22Rv1 (cell line): ENCODE results near the gene RAB11FIP3.
A peak's percentile ranks its signal among the peaks of the same experiment; 100 is the strongest.

Experiments used
- H3K27ac ChIP-seq: fragments of 450-650 bp; 2 replicates; pipeline ENCODE4 v1.5.1; 2017
- CTCF ChIP-seq: fragments of 450-650 bp; IDR thresholded peaks from 2 replicates; pipeline ENCODE4 v1.5.1; 2017; ENCODE audit warnings: mild to moderate bottlenecking
- ZFX ChIP-seq: fragments of 450-650 bp; IDR thresholded peaks from 2 replicates; pipeline ENCODE4 v1.6.1; 2017; ENCODE audit warnings: antibody characterized with exemption, borderline replicate concordance

The RAB11FIP3 gene

DNA sequence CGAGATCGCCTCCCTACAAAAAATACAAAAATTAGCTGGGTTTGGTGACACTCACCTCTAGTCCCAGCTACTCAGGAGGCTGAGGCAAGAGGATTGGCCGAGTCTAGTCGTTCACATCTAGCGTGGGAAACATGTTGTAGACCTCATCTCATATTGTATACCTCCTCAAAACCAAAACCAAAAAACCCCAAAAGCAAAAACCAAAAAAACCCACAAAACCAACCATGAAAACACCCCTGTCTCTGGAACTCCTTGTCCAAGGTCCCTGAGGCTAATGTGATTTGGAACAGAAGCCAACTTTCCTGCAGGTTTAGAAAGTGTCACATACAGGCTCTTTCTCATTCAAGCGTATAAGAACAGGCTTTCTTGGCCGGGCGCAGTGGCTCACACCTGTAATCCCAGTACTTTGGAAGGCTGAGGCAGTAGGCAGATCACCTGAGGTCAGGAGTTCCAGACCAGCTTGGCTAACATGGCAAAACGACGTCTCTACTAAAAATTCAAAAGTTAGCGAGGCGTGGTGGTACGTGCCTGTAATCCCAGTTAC is 29.0 kb downstream of the RAB11FIP3 start:
- no peak for TF ChIP-seq ZFX
- TF ChIP-seq CTCF = no peak
- H3K27ac ChIP-seq = peak overlapping the region; percentile 57

DNA sequence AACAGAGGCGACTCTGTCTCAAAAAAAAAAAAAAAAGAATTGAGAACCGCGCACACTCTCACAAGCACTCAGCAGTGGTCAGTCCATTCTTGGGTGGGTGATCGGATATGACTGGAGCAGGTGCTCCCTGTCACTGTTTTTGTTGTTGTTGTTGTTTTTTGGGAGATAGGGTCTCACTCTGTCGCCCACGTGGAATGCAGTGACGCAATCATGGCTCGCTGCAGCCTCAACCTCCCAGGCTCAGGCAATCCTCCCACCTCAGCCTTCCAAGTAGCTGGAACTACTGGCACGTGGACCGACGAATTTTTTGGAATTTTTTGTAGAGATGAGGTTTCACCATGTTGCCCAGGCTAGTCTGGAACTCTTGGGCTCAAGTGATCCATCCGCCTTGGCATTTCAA is 30.0 kb downstream of the RAB11FIP3 start:
- H3K27ac ChIP-seq = peak overlapping the region; percentile 96; the same call in 1 of the 2 replicates
- TF ChIP-seq ZFX = no peak
- no peak for TF ChIP-seq CTCF

GRCh38 chr16:456891-457483 is 31.5 kb downstream of the RAB11FIP3 start:
- TF ChIP-seq ZFX = no peak
- TF ChIP-seq CTCF = no peak
- H3K27ac ChIP-seq = peak overlapping the region; percentile 96

- peak overlapping the region; percentile 96 for H3K27ac ChIP-seq
- no peak for TF ChIP-seq CTCF
- TF ChIP-seq ZFX = no peak
Observed at GRCh38 chr16:457732-458400, 32.4 kb downstream of the RAB11FIP3 start.

- TF ChIP-seq CTCF (no peak), ZFX (no peak)
- H3K27ac ChIP-seq = peak overlapping the region; percentile 96
Observed at GRCh38 chr16:459761-460160, 34.3 kb downstream of the RAB11FIP3 start.

- no peak for TF ChIP-seq ZFX
- no peak for TF ChIP-seq CTCF
- H3K27ac ChIP-seq = no peak overlapping the region
Observed at GRCh38 chr16:460787-461186, 35.3 kb downstream of the RAB11FIP3 start.

- H3K27ac ChIP-seq = no peak overlapping the region
- TF ChIP-seq ZFX (no peak), CTCF (no peak)
Observed at GRCh38 chr16:463071-463470, 37.6 kb downstream of the RAB11FIP3 start.
